Measurements from ENCODE around the gene MAGED1. TPM values are rescaled to one million over a fixed set of nuclear protein-coding genes. Genes with fewer than 3 reads are reported as not detected.

Gene MAGED1
- total and polyA plus RNA-seq, 9 donors, result 27.1 to 310 (median 111) TPM

GRCh38 chrX:51852621-51853020 is 40.8 kb upstream of the MAGED1 start:
- intact Hi-C loops (cut with DNase I), result no loop called here
- Histone ChIP-seq H3K27ac (no peak overlapping the region), H3K27me3 (no peaks in the 10 kb centered on the region), H3K36me3 (no peaks in the 10 kb centered on the region), H3K4me3 (no peak overlapping the region), H3K4me1 (ENCODE audit: insufficient read depth) (no peaks in the 10 kb centered on the region), H3K9me3 (no peaks in the 10 kb centered on the region)
- TF ChIP-seq EP300 (IDR thresholded peaks at IDR 0.05) (no peak), CTCF (IDR thresholded peaks at IDR 0.05) (no peak), POLR2A (IDR thresholded peaks at IDR 0.05) (no peak)
- DNase-seq, result no peak
- WGBS, 3 donors, result 43 to 55% (median 51%) methylated on average over 3 of the region's 3 CpGs

- no peak for DNase-seq
- WGBS, 3 donors, result 11 to 43% (median 16%) methylated on average over 1 of the region's 1 CpG
- intact Hi-C loops (cut with DNase I), result no loop called here
Measured at GRCh38 chrX:51853251-51853650, 40.2 kb upstream of the MAGED1 start.

GRCh38 chrX:51855698-51856097 is 37.7 kb upstream of the MAGED1 start:
- Histone ChIP-seq H3K9me3 (no peaks in the 10 kb centered on the region), H3K27ac (no peak overlapping the region), H3K27me3 (no peaks in the 10 kb centered on the region), H3K4me1 (ENCODE audit: insufficient read depth) (no peaks in the 10 kb centered on the region), H3K36me3 (no peaks in the 10 kb centered on the region), H3K4me3 (no peak overlapping the region)
- DNase-seq, result no peak
- intact Hi-C loops (cut with DNase I), result no loop called here
- WGBS, 3 donors, result 86 to 88% (median 87%) methylated on average over 8 of the region's 8 CpGs
- TF ChIP-seq EP300 (IDR thresholded peaks at IDR 0.05), result no peak
- TF ChIP-seq POLR2A (IDR thresholded peaks at IDR 0.05), result no peak
- no peak for TF ChIP-seq CTCF (IDR thresholded peaks at IDR 0.05)

More at GRCh38 chrX:51853251-51853650, 40.2 kb upstream of the MAGED1 start:
- Histone ChIP-seq H3K27me3 (no peaks in the 10 kb centered on the region), H3K9me3 (no peaks in the 10 kb centered on the region), H3K36me3 (no peaks in the 10 kb centered on the region), H3K27ac (no peak overlapping the region), H3K4me3 (no peak overlapping the region), H3K4me1 (ENCODE audit: insufficient read depth) (no peaks in the 10 kb centered on the region)
- no peak for TF ChIP-seq EP300 (IDR thresholded peaks at IDR 0.05)
- no peak for TF ChIP-seq CTCF (IDR thresholded peaks at IDR 0.05)
- no peak for TF ChIP-seq POLR2A (IDR thresholded peaks at IDR 0.05)

- Histone ChIP-seq H3K27me3 (no peaks in the 10 kb centered on the region), H3K27ac (no peak overlapping the region), H3K36me3 (no peaks in the 10 kb centered on the region), H3K4me3 (no peak overlapping the region), H3K4me1 (ENCODE audit: insufficient read depth) (no peaks in the 10 kb centered on the region), H3K9me3 (no peaks in the 10 kb centered on the region)
- 92 to 96% (median 95%) methylated on average over 1 of the region's 1 CpG for WGBS, 3 donors
- DNase-seq, result no peak
- intact Hi-C loops (cut with DNase I), result no loop called here
- no peak for TF ChIP-seq EP300 (IDR thresholded peaks at IDR 0.05)
- no peak for TF ChIP-seq POLR2A (IDR thresholded peaks at IDR 0.05)
- TF ChIP-seq CTCF (IDR thresholded peaks at IDR 0.05), result no peak
Measured at GRCh38 chrX:51857159-51857733, 36.2 kb upstream of the MAGED1 start.

Measured in ovary (tissue), 9 donors.